Measurements from ENCODE around the gene NLRC5.
"Not testable (repeated sequence)": the region's sequence is repeated elsewhere in the genome, so short reads cannot be mapped to it uniquely, and the experiment has no call there.

NLRC5 gene

DNA sequence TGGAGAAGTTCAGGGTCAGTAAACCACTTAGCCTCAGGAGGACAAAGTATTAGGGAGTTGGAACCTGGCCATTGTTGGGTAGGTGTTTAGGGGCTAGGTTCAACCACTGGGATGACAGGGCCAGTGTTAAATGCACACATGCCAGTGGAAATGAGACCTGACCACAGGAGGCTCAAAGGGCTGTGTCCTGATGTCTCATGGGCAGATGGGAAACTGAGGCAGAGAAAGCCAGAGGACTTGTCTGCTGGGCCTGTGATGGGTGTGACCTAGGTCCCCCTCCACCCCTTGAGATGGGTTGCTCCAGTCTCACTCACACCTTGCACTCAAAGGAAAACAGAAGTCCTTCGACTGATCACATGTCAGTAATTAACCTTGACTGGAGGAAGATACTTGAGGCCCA lies 119.1 kb downstream of the NLRC5 start:
- no peak overlapping the region for H3K9ac ChIP-seq (ENCODE audit: low read length)
- H3K4me2 ChIP-seq (ENCODE audit: low read length) = no peak overlapping the region
- H3K4me3 ChIP-seq (ENCODE audit: low read depth, low read length, poor library complexity, severe bottlenecking) = no peak overlapping the region
- no peaks in the 10 kb centered on the region for H3K36me3 ChIP-seq (ENCODE audit: insufficient read depth, low read length)
- no peaks in the 10 kb centered on the region for H3K9me3 ChIP-seq (ENCODE audit: low read length)
- H3K27ac ChIP-seq (ENCODE audit: low read depth, low read length, poor library complexity, severe bottlenecking) = no peak overlapping the region
- no peaks in the 10 kb centered on the region for H3K79me2 ChIP-seq (ENCODE audit: insufficient read depth, low read length)
- H3K27me3 ChIP-seq (ENCODE audit: insufficient read depth, low read length) = 0 out of 2 replicates have a peak, but pooled peaks cover 3% of the 10 kb centered on the region
- peaks cover 3% of the 10 kb centered on the region for H3K4me1 ChIP-seq (ENCODE audit: insufficient read depth, low read length, severe bottlenecking)
- no peak overlapping the region for H2AFZ ChIP-seq (ENCODE audit: low read length)
- TF ChIP-seq, protein P1, sequence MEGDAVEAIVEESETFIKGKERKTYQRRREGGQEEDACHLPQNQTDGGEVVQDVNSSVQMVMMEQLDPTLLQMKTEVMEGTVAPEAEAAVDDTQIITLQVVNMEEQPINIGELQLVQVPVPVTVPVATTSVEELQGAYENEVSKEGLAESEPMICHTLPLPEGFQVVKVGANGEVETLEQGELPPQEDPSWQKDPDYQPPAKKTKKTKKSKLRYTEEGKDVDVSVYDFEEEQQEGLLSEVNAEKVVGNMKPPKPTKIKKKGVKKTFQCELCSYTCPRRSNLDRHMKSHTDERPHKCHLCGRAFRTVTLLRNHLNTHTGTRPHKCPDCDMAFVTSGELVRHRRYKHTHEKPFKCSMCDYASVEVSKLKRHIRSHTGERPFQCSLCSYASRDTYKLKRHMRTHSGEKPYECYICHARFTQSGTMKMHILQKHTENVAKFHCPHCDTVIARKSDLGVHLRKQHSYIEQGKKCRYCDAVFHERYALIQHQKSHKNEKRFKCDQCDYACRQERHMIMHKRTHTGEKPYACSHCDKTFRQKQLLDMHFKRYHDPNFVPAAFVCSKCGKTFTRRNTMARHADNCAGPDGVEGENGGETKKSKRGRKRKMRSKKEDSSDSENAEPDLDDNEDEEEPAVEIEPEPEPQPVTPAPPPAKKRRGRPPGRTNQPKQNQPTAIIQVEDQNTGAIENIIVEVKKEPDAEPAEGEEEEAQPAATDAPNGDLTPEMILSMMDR (IDR thresholded peaks at IDR 0.05; ENCODE audit: low read length) = no peak
- no peak for TF ChIP-seq EZH2 (IDR thresholded peaks at IDR 0.05; ENCODE audit: borderline replicate concordance, low read length)
- H3F3A ChIP-seq (ENCODE audit: insufficient read depth, low read length) = no peaks in the 10 kb centered on the region
- no peaks in the 10 kb centered on the region for H4K20me1 ChIP-seq (ENCODE audit: insufficient read depth, low read length)
- no peaks in the 10 kb centered on the region for H3K9me2 ChIP-seq (ENCODE audit: low read depth, low read length)

DNA sequence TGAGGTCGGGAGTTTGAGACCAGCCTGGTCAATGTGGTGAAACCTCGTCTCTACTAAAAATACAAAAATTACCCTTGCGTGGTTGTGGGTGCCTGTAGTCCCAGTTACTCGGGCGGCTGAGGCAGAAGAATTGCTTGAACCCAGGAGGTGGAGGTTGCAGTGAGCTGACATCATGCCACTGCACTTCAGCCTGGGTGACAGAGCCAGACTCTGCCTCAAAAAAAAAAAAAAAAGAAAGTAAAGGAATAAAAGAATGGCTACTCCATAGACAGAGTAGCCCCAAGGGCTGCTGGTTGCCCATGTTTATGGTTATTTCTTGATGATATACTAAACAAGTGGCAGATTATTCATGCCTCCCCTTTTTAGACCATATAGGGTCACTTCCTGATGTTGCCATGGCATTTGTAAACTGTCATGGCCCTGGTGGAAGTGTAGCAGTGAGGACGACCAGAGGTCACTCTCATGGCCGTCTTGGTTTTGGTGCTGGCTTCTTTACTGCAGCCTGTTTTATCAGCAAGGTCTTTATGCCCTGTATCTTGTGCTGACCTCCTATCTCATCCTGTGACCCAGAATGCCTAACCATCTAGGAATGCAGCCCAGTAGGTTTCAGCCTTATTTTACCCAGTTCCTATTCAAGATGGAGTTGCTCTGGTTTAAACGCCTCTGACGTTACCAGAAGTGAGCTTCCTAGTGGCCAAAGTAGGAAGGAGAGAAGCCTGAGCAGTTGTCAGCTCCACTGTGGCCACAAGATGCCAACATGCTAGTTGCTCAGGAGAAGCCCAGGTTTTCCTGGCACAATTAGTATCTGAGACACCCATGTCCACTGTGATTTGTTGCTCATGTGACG lies 120.1 kb downstream of the NLRC5 start:
- H3K79me2 ChIP-seq (ENCODE audit: insufficient read depth, low read length); H2AFZ ChIP-seq (ENCODE audit: low read length); H3K9me2 ChIP-seq (ENCODE audit: low read depth, low read length); H3K27ac ChIP-seq (ENCODE audit: low read depth, low read length, poor library complexity, severe bottlenecking); H3K27me3 ChIP-seq (ENCODE audit: insufficient read depth, low read length); H3K9ac ChIP-seq (ENCODE audit: low read length); H3K4me2 ChIP-seq (ENCODE audit: low read length); H3F3A ChIP-seq (ENCODE audit: insufficient read depth, low read length); H3K4me1 ChIP-seq (ENCODE audit: insufficient read depth, low read length, severe bottlenecking); H3K36me3 ChIP-seq (ENCODE audit: insufficient read depth, low read length); H3K4me3 ChIP-seq (ENCODE audit: low read depth, low read length, poor library complexity, severe bottlenecking); H4K20me1 ChIP-seq (ENCODE audit: insufficient read depth, low read length); H3K9me3 ChIP-seq (ENCODE audit: low read length): not testable (repeated sequence)

DNA sequence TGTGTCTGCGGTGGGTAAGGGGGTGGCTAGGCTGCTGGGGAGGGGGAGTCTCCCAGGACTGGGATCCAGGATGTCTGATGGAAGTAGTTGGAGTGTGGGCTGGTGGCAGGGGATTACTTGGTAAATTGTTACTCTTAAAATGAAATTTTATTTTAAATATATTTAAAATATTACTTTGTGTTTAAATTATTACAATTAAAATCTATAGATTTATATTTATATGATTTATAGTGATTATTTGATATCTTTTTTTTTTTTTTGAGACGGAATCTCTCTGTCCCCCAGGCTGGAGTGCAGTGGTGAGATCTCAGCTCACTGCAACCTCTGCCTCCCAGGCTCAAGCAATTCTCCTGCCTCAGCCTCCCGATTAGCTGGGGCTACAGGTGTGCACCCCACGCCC lies 121.6 kb downstream of the NLRC5 start:
- H3K27ac ChIP-seq (ENCODE audit: low read depth, low read length, poor library complexity, severe bottlenecking) = no peak overlapping the region
- H3K9ac ChIP-seq (ENCODE audit: low read length) = no peak overlapping the region
- no peaks in the 10 kb centered on the region for H3K9me2 ChIP-seq (ENCODE audit: low read depth, low read length)
- H3F3A ChIP-seq (ENCODE audit: insufficient read depth, low read length) = no peaks in the 10 kb centered on the region
- no peaks in the 10 kb centered on the region for H3K9me3 ChIP-seq (ENCODE audit: low read length)
- no peak for TF ChIP-seq EZH2 (IDR thresholded peaks at IDR 0.05; ENCODE audit: borderline replicate concordance, low read length)
- TF ChIP-seq, protein P1 (IDR thresholded peaks at IDR 0.05; ENCODE audit: low read length) = no peak
- no peak overlapping the region for H3K4me3 ChIP-seq (ENCODE audit: low read depth, low read length, poor library complexity, severe bottlenecking)
- H4K20me1 ChIP-seq (ENCODE audit: insufficient read depth, low read length) = no peaks in the 10 kb centered on the region
- H3K36me3 ChIP-seq (ENCODE audit: insufficient read depth, low read length) = no peaks in the 10 kb centered on the region
- no peaks in the 10 kb centered on the region for H3K79me2 ChIP-seq (ENCODE audit: insufficient read depth, low read length)
- H3K4me1 ChIP-seq (ENCODE audit: insufficient read depth, low read length, severe bottlenecking) = no peaks in the 10 kb centered on the region
- H3K27me3 ChIP-seq (ENCODE audit: insufficient read depth, low read length) = 0 out of 2 replicates have a peak, but pooled peaks cover 7% of the 10 kb centered on the region
- no peak overlapping the region for H2AFZ ChIP-seq (ENCODE audit: low read length)
- no peak overlapping the region for H3K4me2 ChIP-seq (ENCODE audit: low read length)

DNA sequence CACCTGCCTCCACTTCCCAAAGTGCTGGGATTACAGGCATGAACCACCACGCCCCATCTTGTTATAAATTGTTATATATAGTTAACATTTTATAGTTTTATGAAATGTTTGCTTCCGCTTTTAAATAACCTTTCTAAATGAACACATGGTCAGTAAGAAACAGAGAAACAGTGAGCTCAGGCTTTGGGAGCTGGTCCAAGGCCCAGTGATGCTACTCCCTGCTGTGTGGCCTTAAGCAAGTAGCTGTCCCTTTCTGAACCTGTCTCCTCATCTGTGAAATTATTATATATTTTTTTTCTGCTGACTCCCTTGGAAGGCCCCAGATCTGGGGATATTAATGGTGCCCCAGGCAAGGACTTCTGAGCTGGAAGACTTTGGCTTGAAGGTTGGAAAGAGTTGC lies 122.1 kb downstream of the NLRC5 start:
- no peaks in the 10 kb centered on the region for H3F3A ChIP-seq (ENCODE audit: insufficient read depth, low read length)
- no peaks in the 10 kb centered on the region for H3K36me3 ChIP-seq (ENCODE audit: insufficient read depth, low read length)
- no peak overlapping the region for H2AFZ ChIP-seq (ENCODE audit: low read length)
- H3K79me2 ChIP-seq (ENCODE audit: insufficient read depth, low read length) = no peaks in the 10 kb centered on the region
- H4K20me1 ChIP-seq (ENCODE audit: insufficient read depth, low read length) = no peaks in the 10 kb centered on the region
- no peaks in the 10 kb centered on the region for H3K9me3 ChIP-seq (ENCODE audit: low read length)
- 0 out of 2 replicates have a peak, but pooled peaks cover 7% of the 10 kb centered on the region for H3K27me3 ChIP-seq (ENCODE audit: insufficient read depth, low read length)
- H3K4me2 ChIP-seq (ENCODE audit: low read length) = no peak overlapping the region
- no peak overlapping the region for H3K27ac ChIP-seq (ENCODE audit: low read depth, low read length, poor library complexity, severe bottlenecking)
- H3K4me3 ChIP-seq (ENCODE audit: low read depth, low read length, poor library complexity, severe bottlenecking) = no peak overlapping the region
- H3K4me1 ChIP-seq (ENCODE audit: insufficient read depth, low read length, severe bottlenecking) = no peaks in the 10 kb centered on the region
- TF ChIP-seq EZH2 (IDR thresholded peaks at IDR 0.05; ENCODE audit: borderline replicate concordance, low read length) = no peak
- TF ChIP-seq, protein P1 (IDR thresholded peaks at IDR 0.05; ENCODE audit: low read length) = no peak
- H3K9me2 ChIP-seq (ENCODE audit: low read depth, low read length) = no peaks in the 10 kb centered on the region
- H3K9ac ChIP-seq (ENCODE audit: low read length) = no peak overlapping the region

Data from OCI-LY1 (cell line).